AG09319 (cell line): Measurements from ENCODE around the gene HDAC8.
"Not testable (repeated sequence)": the region's sequence is repeated elsewhere in the genome, so short reads cannot be mapped to it uniquely, and the experiment has no call there.

ENCODE experiments used
- DNase-seq: peaks from one replicate; pipeline ENCODE4 v3.0.0-alpha.2; 2010; ENCODE audit warnings: low read depth; ENCODE audit errors: extremely low read depth
- CTCF ChIP-seq: IDR thresholded peaks from 2 replicates; pipeline ENCODE4 v1.5.1; 2011; ENCODE audit warnings: low read depth, mild to moderate bottlenecking, inconsistent platforms, low read length, moderate library complexity

Gene HDAC8

GRCh38 chrX:72461288-72461687, 111.4 kb downstream of the HDAC8 start:
- no peak for TF ChIP-seq CTCF

GRCh38 chrX:72460715-72461114, 111.9 kb downstream of the HDAC8 start:
- no peak for TF ChIP-seq CTCF
- no peak for DNase-seq

More at GRCh38 chrX:72461288-72461687, 111.4 kb downstream of the HDAC8 start:
- DNase-seq: no peak

- not testable (repeated sequence) for DNase-seq
These were observed 123.6 kb downstream of the HDAC8 start for GRCh38 chrX:72449034-72449433.

GRCh38 chrX:72440764-72441163, 131.9 kb downstream of the HDAC8 start:
- DNase-seq: not testable (repeated sequence)

DNA sequence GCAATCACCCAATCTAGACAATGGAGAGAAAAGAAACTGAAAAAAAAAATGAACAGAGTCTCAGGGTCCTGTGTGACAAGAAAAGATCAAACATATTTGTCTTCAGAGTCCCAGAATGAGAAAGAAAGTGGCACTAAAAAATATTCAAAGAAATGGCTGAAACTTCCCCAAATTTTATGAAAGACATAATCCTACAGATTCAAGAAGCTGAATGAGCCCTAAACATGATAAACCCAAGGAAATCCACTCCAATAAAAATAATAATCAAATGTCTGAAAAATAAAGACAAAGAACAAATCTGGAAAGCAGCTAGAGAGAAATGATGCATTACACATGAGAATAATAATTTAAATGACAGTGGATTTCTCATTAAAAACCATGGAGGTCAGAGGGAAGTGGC, 136.6 kb downstream of the HDAC8 start:
- no peak for TF ChIP-seq CTCF
- no peak for DNase-seq

DNA sequence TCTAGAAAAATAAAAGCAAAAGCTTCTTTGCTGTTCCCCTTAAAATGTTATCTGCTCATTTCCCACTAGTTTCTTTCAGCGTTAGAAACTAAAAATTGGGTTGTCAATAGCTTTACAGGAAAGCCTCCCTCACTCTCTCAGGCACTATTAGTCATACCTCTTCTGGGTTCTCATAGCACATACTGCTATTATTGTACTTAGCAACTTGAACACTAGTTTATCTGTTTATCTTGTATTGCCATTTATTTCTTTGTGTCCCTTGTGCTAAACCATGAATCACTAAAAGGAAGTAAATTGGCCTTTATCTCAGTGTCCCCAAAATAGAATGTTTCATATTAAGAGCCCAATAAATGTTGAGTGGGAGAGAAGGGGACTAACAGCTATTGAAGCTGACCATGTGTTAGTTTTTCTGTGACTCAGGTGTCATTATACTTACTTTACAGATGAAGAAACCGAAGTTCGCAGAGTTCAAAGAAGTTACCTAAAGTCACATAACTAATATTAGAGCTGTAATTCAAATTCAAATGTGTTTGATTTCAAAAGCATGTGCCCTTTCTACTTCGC, 142.2 kb downstream of the HDAC8 start:
- DNase-seq: no peak
- TF ChIP-seq CTCF: no peak

- TF ChIP-seq CTCF: no peak
- DNase-seq: no peak
These were observed 150.8 kb downstream of the HDAC8 start for GRCh38 chrX:72421797-72422196.

DNA sequence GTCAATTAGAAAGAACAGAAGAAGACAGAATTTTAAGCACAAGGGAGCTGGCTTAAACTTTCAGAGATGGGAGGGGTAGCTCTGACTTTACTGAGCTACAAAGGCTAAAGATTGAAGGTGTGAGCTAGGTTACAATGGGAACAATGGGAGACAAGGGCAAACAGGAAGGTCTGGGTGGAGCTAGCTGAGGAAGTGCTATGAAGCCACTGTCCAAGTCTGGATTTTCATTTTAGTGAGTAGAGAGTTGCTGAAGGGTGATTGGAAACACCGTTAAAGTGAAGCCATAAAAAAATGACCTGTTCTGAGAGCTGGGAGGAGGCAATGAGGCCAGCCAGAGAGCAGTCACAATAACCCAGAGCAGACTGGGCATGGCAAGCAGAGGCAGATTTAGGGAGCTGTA, 162.7 kb downstream of the HDAC8 start:
- DNase-seq: no peak
- no peak for TF ChIP-seq CTCF
